Measurements from ENCODE around the gene NFIX. TPM values are rescaled to one million over a fixed set of nuclear protein-coding genes. Genes with fewer than 3 reads are reported as not detected.

NFIX gene
- total and polyA plus RNA-seq, 2 donors (not counting 1 experiment from before 2014, with no cell fraction given), result 35.7 to 74.8 TPM

GRCh38 chr19:13037161-13037560, 41.9 kb downstream of the NFIX start:
- H4K20me1 ChIP-seq (ENCODE audit: control insufficient read depth, extremely low read depth, insufficient read depth, low read length), result no peaks in the 10 kb centered on the region
- no peaks in the 10 kb centered on the region for H3K9me3 ChIP-seq (ENCODE audit: control insufficient read depth, insufficient read depth, low read depth, low read length)
- peak overlapping the region; percentile 65 for H3K4me2 ChIP-seq (ENCODE audit: extremely low read depth, insufficient read depth, low read length)
- no peak overlapping the region for H3K4me3 ChIP-seq (replicated peaks in 1 of 4; ENCODE audit: control extremely low read depth in 1 of 4, insufficient read depth in 1 of 4, low read depth in 3 of 4, low read length in 4 of 4)
- H3K4me1 ChIP-seq (ENCODE audit: control insufficient read depth, extremely low read depth, insufficient read depth, low read length), result peaks cover 45% of the 10 kb centered on the region
- H3K9ac ChIP-seq (ENCODE audit: insufficient read depth, low read length), result peak overlapping the region; percentile 18
- TF ChIP-seq EZH2 (IDR thresholded peaks at IDR 0.05; ENCODE audit: low read length, missing control alignments) (no peak), CTCF (conservative IDR thresholded peaks at IDR 0.05 in 1 of 2, IDR thresholded peaks at IDR 0.05 in 1 of 2; ENCODE audit: low read depth in 1 of 2, low read length in 2 of 2) (no peak)
- H3K27me3 ChIP-seq (ENCODE audit: control insufficient read depth, insufficient read depth, low read length), result no peaks in the 10 kb centered on the region
- H3K79me2 ChIP-seq (ENCODE audit: control insufficient read depth, insufficient read depth, low read length), result peaks cover 91% of the 10 kb centered on the region
- H3K27ac ChIP-seq (ENCODE audit: insufficient read depth, low read length), result peak overlapping the region; percentile 91
- DNase-seq (ENCODE audit: low read depth in 2 of 2), result peak; percentile 75 to 93
- H3K36me3 ChIP-seq (ENCODE audit: control insufficient read depth, insufficient read depth, low read length), result peaks cover 8% of the 10 kb centered on the region
- H2AFZ ChIP-seq (ENCODE audit: low read length), result no peak overlapping the region

GRCh38 chr19:13037731-13038130, 42.5 kb downstream of the NFIX start:
- no peak for DNase-seq (ENCODE audit: low read depth in 2 of 2)
- H3K9ac ChIP-seq (ENCODE audit: insufficient read depth, low read length), result no peak overlapping the region
- no peak overlapping the region for H2AFZ ChIP-seq (ENCODE audit: low read length)
- no peak overlapping the region for H3K4me3 ChIP-seq (replicated peaks in 1 of 4; ENCODE audit: control extremely low read depth in 1 of 4, insufficient read depth in 1 of 4, low read depth in 3 of 4, low read length in 4 of 4)
- no peak overlapping the region for H3K4me2 ChIP-seq (ENCODE audit: extremely low read depth, insufficient read depth, low read length)
- H3K36me3 ChIP-seq (ENCODE audit: control insufficient read depth, insufficient read depth, low read length), result peaks cover 6% of the 10 kb centered on the region
- H3K27ac ChIP-seq (ENCODE audit: insufficient read depth, low read length), result peak overlapping the region; percentile 91
- no peaks in the 10 kb centered on the region for H3K9me3 ChIP-seq (ENCODE audit: control insufficient read depth, insufficient read depth, low read depth, low read length)
- H3K27me3 ChIP-seq (ENCODE audit: control insufficient read depth, insufficient read depth, low read length), result no peaks in the 10 kb centered on the region
- no peak for TF ChIP-seq CTCF (conservative IDR thresholded peaks at IDR 0.05 in 1 of 2, IDR thresholded peaks at IDR 0.05 in 1 of 2; ENCODE audit: low read depth in 1 of 2, low read length in 2 of 2)
- TF ChIP-seq EZH2 (IDR thresholded peaks at IDR 0.05; ENCODE audit: low read length, missing control alignments), result no peak
- H4K20me1 ChIP-seq (ENCODE audit: control insufficient read depth, extremely low read depth, insufficient read depth, low read length), result no peaks in the 10 kb centered on the region
- peaks cover 91% of the 10 kb centered on the region for H3K79me2 ChIP-seq (ENCODE audit: control insufficient read depth, insufficient read depth, low read length)
- peaks cover 42% of the 10 kb centered on the region for H3K4me1 ChIP-seq (ENCODE audit: control insufficient read depth, extremely low read depth, insufficient read depth, low read length)

GRCh38 chr19:13038306-13039210, 43.3 kb downstream of the NFIX start:
- Histone ChIP-seq H3K4me2 (ENCODE audit: extremely low read depth, insufficient read depth, low read length) (no peak overlapping the region), H3K9me3 (ENCODE audit: control insufficient read depth, insufficient read depth, low read depth, low read length) (no peaks in the 10 kb centered on the region), H3K9ac (ENCODE audit: insufficient read depth, low read length) (no peak overlapping the region), H2AFZ (ENCODE audit: low read length) (no peak overlapping the region), H4K20me1 (ENCODE audit: control insufficient read depth, extremely low read depth, insufficient read depth, low read length) (no peaks in the 10 kb centered on the region), H3K4me1 (ENCODE audit: control insufficient read depth, extremely low read depth, insufficient read depth, low read length) (peaks cover 41% of the 10 kb centered on the region), H3K27ac (ENCODE audit: insufficient read depth, low read length) (peak overlapping the region; percentile 91), H3K36me3 (ENCODE audit: control insufficient read depth, insufficient read depth, low read length) (peaks cover 7% of the 10 kb centered on the region), H3K4me3 (replicated peaks in 1 of 4; ENCODE audit: control extremely low read depth in 1 of 4, insufficient read depth in 1 of 4, low read depth in 3 of 4, low read length in 4 of 4) (no peak overlapping the region), H3K79me2 (ENCODE audit: control insufficient read depth, insufficient read depth, low read length) (peaks cover 91% of the 10 kb centered on the region), H3K27me3 (ENCODE audit: control insufficient read depth, insufficient read depth, low read length) (no peaks in the 10 kb centered on the region)
- no peak for DNase-seq (ENCODE audit: low read depth in 2 of 2)
- no peak for TF ChIP-seq EZH2 (IDR thresholded peaks at IDR 0.05; ENCODE audit: low read length, missing control alignments)
- TF ChIP-seq CTCF (conservative IDR thresholded peaks at IDR 0.05 in 1 of 2, IDR thresholded peaks at IDR 0.05 in 1 of 2; ENCODE audit: low read depth in 1 of 2, low read length in 2 of 2), result no peak
